GM12878 (cell line): ENCODE data around the gene TRIM40.

Source experiments
- BHLHE40 ChIP-seq, 2 experiments: fragments of 450-650 bp in 1 of 2; IDR thresholded peaks; 2 replicates each; pipeline ENCODE4 v1.6.1; 2011 to 2017; ENCODE audit warnings: low read depth in 2 of 2, borderline replicate concordance in 1 of 2, improper control_type of control experiment in 1 of 2, low read length in 1 of 2, mild to moderate bottlenecking in 1 of 2
- CTCF ChIP-seq, 3 experiments: IDR thresholded peaks in 2 of 3; conservative IDR thresholded peaks in 1 of 3; 2 replicates each; pipeline ENCODE4 v1.5.1; 2011; ENCODE audit warnings: low read depth in 3 of 3, low read length in 3 of 3, mild to moderate bottlenecking in 3 of 3, control low read depth in 2 of 3, moderate library complexity in 2 of 3, inconsistent platforms in 1 of 3, mixed read lengths in 1 of 3; ENCODE audit not compliant: control insufficient read depth in 2 of 3, insufficient read depth in 1 of 3; ENCODE audit errors: extremely low read depth in 1 of 3
- KLF5 ChIP-seq: fragments of 450-650 bp; IDR thresholded peaks from 2 replicates; pipeline ENCODE4 v1.6.1; 2014; ENCODE audit warnings: mild to moderate bottlenecking; ENCODE audit not compliant: partially characterized antibody
- MXI1 ChIP-seq: fragments of 150-350 bp; IDR thresholded peaks from 2 replicates; pipeline ENCODE4 v1.6.1; 2011; ENCODE audit warnings: low read depth, mild to moderate bottlenecking, inconsistent platforms, low read length, improper control_type of control experiment
- MYC ChIP-seq: IDR thresholded peaks from 2 replicates; pipeline ENCODE4 v1.6.1; 2011; ENCODE audit warnings: mild to moderate bottlenecking, low read length, moderate library complexity, inconsistent platforms; ENCODE audit not compliant: insufficient read depth, insufficient replicate concordance, insufficient read length, severe bottlenecking
- POLR2A ChIP-seq: IDR thresholded peaks from 2 replicates; pipeline ENCODE4 v1.6.1; 2011; ENCODE audit warnings: low read depth, mild to moderate bottlenecking, low read length
- RCOR1 ChIP-seq: conservative IDR thresholded peaks from 2 replicates; pipeline ENCODE4 v1.6.1; 2012; ENCODE audit warnings: low read depth, low read length, improper control_type of control experiment
- SPI1 ChIP-seq: IDR thresholded peaks from 2 replicates; pipeline ENCODE4 v1.6.1; 2011; ENCODE audit warnings: low read depth, mild to moderate bottlenecking, low read length, moderate library complexity, borderline replicate concordance; ENCODE audit not compliant: insufficient read depth
- STAT3 ChIP-seq: IDR thresholded peaks from 2 replicates; pipeline ENCODE4 v1.6.1; 2011; ENCODE audit warnings: low read depth, low read length, improper control_type of control experiment
- YY1 ChIP-seq: IDR thresholded peaks from 2 replicates; pipeline ENCODE4 v1.6.1; 2011; ENCODE audit warnings: low read depth, mild to moderate bottlenecking, low read length
- TF ChIP-seq, protein P1 (sequence below): fragments of 450-650 bp; formaldehyde crosslinking; IDR thresholded peaks from 2 replicates; pipeline ENCODE4 v1.4.0; 2020; ENCODE audit warnings: mild to moderate bottlenecking, moderate library complexity
- TF ChIP-seq, protein P2 (sequence below): IDR thresholded peaks from 2 replicates; pipeline ENCODE4 v1.6.1; 2012; ENCODE audit warnings: low read length, inconsistent platforms

DNA sequence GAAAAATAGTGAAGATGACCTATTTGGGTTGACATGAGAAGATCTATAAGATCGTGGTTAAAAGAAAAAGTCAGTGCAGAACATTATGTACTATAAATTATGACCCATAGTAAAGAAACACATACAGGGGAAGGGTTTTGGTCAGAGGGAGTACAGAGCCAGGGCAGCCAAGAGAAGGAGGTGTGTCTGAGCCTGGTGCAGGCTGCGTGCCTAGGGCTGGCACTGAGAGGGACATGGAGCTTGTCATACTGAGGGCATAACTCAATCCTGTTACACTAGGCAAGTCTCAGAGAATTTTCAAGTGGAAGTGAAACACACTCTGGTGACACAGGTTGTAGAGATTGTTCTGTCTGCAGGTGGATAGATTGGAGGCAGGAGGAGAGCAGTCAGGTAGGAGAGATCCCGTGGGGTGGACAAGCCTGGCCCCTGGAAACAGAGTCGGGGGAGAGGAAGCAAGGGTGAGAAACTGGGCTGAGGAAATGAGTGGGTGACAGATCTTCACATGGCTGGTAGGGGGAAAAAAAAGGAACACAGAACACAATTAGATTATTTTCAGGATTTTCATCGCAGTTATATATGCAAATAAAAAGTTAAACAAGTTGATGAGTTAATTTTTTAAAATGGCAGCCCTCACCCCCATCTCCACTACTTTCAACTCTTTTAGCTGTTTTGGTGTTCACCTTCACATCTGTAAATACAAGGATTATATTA lies 41.8 kb upstream of the TRIM40 start:
- TF ChIP-seq CTCF (IDR thresholded peaks at IDR 0.05 in 2 of 3, conservative IDR thresholded peaks at IDR 0.05 in 1 of 3; ENCODE audit: control insufficient read depth in 2 of 3, extremely low read depth in 1 of 3, insufficient read depth in 1 of 3, low read depth in 3 of 3, low read length in 3 of 3): no peak
- TF ChIP-seq BHLHE40 (IDR thresholded peaks at IDR 0.05; ENCODE audit: borderline replicate concordance in 1 of 2, low read depth in 2 of 2, low read length in 1 of 2): no peak
- no peak for TF ChIP-seq RCOR1
- no peak for TF ChIP-seq STAT3
- TF ChIP-seq, protein P1, sequence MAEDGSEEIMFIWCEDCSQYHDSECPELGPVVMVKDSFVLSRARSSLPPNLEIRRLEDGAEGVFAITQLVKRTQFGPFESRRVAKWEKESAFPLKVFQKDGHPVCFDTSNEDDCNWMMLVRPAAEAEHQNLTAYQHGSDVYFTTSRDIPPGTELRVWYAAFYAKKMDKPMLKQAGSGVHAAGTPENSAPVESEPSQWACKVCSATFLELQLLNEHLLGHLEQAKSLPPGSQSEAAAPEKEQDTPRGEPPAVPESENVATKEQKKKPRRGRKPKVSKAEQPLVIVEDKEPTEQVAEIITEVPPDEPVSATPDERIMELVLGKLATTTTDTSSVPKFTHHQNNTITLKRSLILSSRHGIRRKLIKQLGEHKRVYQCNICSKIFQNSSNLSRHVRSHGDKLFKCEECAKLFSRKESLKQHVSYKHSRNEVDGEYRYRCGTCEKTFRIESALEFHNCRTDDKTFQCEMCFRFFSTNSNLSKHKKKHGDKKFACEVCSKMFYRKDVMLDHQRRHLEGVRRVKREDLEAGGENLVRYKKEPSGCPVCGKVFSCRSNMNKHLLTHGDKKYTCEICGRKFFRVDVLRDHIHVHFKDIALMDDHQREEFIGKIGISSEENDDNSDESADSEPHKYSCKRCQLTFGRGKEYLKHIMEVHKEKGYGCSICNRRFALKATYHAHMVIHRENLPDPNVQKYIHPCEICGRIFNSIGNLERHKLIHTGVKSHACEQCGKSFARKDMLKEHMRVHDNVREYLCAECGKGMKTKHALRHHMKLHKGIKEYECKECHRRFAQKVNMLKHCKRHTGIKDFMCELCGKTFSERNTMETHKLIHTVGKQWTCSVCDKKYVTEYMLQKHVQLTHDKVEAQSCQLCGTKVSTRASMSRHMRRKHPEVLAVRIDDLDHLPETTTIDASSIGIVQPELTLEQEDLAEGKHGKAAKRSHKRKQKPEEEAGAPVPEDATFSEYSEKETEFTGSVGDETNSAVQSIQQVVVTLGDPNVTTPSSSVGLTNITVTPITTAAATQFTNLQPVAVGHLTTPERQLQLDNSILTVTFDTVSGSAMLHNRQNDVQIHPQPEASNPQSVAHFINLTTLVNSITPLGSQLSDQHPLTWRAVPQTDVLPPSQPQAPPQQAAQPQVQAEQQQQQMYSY: no peak
- TF ChIP-seq MYC: no peak
- TF ChIP-seq SPI1: no peak
- TF ChIP-seq POLR2A: no peak
- TF ChIP-seq MXI1: no peak
- no peak for TF ChIP-seq KLF5
- no peak for TF ChIP-seq YY1
- TF ChIP-seq, protein P2, sequence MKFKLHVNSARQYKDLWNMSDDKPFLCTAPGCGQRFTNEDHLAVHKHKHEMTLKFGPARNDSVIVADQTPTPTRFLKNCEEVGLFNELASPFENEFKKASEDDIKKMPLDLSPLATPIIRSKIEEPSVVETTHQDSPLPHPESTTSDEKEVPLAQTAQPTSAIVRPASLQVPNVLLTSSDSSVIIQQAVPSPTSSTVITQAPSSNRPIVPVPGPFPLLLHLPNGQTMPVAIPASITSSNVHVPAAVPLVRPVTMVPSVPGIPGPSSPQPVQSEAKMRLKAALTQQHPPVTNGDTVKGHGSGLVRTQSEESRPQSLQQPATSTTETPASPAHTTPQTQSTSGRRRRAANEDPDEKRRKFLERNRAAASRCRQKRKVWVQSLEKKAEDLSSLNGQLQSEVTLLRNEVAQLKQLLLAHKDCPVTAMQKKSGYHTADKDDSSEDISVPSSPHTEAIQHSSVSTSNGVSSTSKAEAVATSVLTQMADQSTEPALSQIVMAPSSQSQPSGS: no peak
